ENCODE measurements around the gene CHN1.

Gene CHN1

DNA sequence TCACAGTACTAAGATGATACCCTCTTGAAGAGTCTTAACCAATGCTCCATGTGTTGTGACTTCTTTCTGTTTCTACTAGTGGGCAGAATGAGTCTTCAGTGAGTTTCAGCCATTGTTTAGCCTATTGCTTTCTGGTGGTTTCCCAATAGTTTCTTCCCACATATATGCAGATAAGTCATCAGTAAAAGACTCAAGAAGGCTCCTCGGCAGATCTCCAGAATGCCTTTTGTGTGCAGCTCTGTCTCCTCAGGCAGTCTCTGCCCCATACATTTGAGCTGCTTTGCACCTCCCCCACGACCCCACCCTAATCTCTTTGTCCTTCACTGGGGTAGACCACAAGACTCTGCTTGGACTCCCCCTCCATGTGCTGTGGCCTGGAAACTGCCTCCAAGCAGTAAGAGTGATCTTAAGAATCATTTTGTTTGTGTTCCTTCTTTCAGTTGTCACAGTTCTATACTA, 169.4 kb downstream of the CHN1 start:
- Histone ChIP-seq H3K9me3 (ENCODE audit: insufficient read depth, low read depth, low read length) (no peaks in the 10 kb centered on the region), H4K12ac (ENCODE audit: low read depth, low read length) (no peak overlapping the region), H3K79me1 (ENCODE audit: low read length) (peaks cover 2% of the 10 kb centered on the region), H4K8ac (ENCODE audit: low read depth, low read length) (no peak overlapping the region), H3K4me3 (ENCODE audit: low read depth, low read length) (no peak overlapping the region), H3K27ac (ENCODE audit: low read depth, low read length) (peak overlapping the region; percentile 59), H3K9ac (ENCODE audit: low read length) (no peak overlapping the region), H2AK5ac (ENCODE audit: low read length) (no peak overlapping the region), H2BK12ac (ENCODE audit: low read length) (no peak overlapping the region), H4K91ac (ENCODE audit: low read depth, low read length) (no peak overlapping the region), H2BK5ac (ENCODE audit: low read depth, low read length, poor library complexity) (no peak overlapping the region), H3K4me2 (ENCODE audit: low read length) (no peak overlapping the region), H3K4ac (ENCODE audit: low read depth, low read length) (no peak overlapping the region), H2BK120ac (ENCODE audit: insufficient read depth, low read length, poor library complexity) (no peak overlapping the region), H3K36me3 (ENCODE audit: control insufficient read depth in 1 of 2, insufficient read depth in 2 of 2, low read length in 2 of 2) (no peaks in the 10 kb centered on the region), H3K27me3 (ENCODE audit: insufficient read depth, low read length) (no peaks in the 10 kb centered on the region), H2AFZ (ENCODE audit: insufficient read depth, low read length, poor library complexity) (no peak overlapping the region), H3K79me2 (ENCODE audit: control insufficient read depth, insufficient read depth, low read length, poor library complexity) (no peaks in the 10 kb centered on the region), H3K23ac (ENCODE audit: low read length) (no peak overlapping the region), H3K18ac (ENCODE audit: low read length) (no peak overlapping the region), H3K14ac (ENCODE audit: low read length) (no peak overlapping the region), H3K4me1 (ENCODE audit: control insufficient read depth in 1 of 2, insufficient read depth in 2 of 2, low read length in 2 of 2) (peaks cover 0 to 9% of the 10 kb centered on the region in 2 experiments)
- WGBS (ENCODE audit: extremely low coverage, insufficient coverage, insufficient read length): no CpG with 5 or more reads among the region's 2 CpGs
- peak; percentile 17 to 38 for DNase-seq

DNA sequence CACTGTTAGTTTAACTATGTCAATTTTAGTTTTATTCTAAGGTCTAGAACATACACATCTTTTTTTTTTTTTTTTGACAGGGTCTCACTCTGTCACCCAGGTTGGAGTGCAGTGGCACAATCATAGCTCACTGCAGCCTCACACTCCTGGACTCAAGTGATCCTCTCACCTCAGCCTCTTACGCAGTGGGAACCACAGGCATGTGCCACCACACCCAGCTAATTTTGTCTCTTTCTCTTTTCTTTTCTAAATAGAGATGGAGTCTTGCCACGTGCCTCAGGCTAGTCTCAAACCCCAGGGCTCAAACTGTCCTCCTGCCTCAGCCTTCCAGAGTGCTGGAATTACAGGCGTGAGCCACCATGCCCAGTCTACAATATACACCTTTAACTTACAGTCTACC, 171.4 kb downstream of the CHN1 start:
- H2BK5ac ChIP-seq (ENCODE audit: low read depth, low read length, poor library complexity): no peak overlapping the region
- H4K12ac ChIP-seq (ENCODE audit: low read depth, low read length): no peak overlapping the region
- no CpG with 5 or more reads among the region's 3 CpGs for WGBS (ENCODE audit: extremely low coverage, insufficient coverage, insufficient read length)
- H3K79me1 ChIP-seq (ENCODE audit: low read length): peaks cover 4% of the 10 kb centered on the region
- H3K4me2 ChIP-seq (ENCODE audit: low read length): no peak overlapping the region
- H3K4me3 ChIP-seq (ENCODE audit: low read depth, low read length): no peak overlapping the region
- H3K79me2 ChIP-seq (ENCODE audit: control insufficient read depth, insufficient read depth, low read length, poor library complexity): no peaks in the 10 kb centered on the region
- H3K4me1 ChIP-seq (ENCODE audit: control insufficient read depth in 1 of 2, insufficient read depth in 2 of 2, low read length in 2 of 2): peaks cover 4 to 14% of the 10 kb centered on the region in 2 experiments
- H2AK5ac ChIP-seq (ENCODE audit: low read length): no peak overlapping the region
- H4K91ac ChIP-seq (ENCODE audit: low read depth, low read length): no peak overlapping the region
- no peak for DNase-seq
- H3K4ac ChIP-seq (ENCODE audit: low read depth, low read length): no peak overlapping the region
- no peaks in the 10 kb centered on the region for H3K36me3 ChIP-seq (ENCODE audit: control insufficient read depth in 1 of 2, insufficient read depth in 2 of 2, low read length in 2 of 2)
- H3K27ac ChIP-seq (ENCODE audit: low read depth, low read length): no peak overlapping the region
- H3K9me3 ChIP-seq (ENCODE audit: insufficient read depth, low read depth, low read length): no peaks in the 10 kb centered on the region
- H3K27me3 ChIP-seq (ENCODE audit: insufficient read depth, low read length): no peaks in the 10 kb centered on the region
- no peak overlapping the region for H3K9ac ChIP-seq (ENCODE audit: low read length)
- no peak overlapping the region for H3K14ac ChIP-seq (ENCODE audit: low read length)
- no peak overlapping the region for H3K23ac ChIP-seq (ENCODE audit: low read length)
- H2BK120ac ChIP-seq (ENCODE audit: insufficient read depth, low read length, poor library complexity): no peak overlapping the region
- H2AFZ ChIP-seq (ENCODE audit: insufficient read depth, low read length, poor library complexity): no peak overlapping the region
- no peak overlapping the region for H4K8ac ChIP-seq (ENCODE audit: low read depth, low read length)
- H2BK12ac ChIP-seq (ENCODE audit: low read length): peak overlapping the region; percentile 17
- H3K18ac ChIP-seq (ENCODE audit: low read length): no peak overlapping the region

DNA sequence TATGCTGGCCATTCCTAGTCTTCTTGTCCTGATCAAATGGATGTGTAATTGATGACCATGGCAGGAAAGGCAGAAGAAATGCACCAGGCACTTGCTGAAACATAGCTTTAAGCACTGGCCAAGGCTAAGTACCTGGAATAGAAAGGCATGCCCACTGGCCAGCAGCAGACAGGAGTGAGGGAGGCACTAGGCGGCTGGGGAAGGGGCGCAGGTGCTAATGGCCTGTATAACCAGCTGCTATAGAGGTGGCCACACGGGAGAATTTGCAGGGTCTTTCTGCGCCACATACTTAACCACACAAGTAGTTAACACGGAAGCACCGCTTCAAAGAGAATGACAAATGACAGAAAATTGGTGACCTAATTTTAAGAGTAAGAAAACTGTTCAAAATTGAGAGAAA, 174.6 kb downstream of the CHN1 start:
- Histone ChIP-seq H3K4me3 (ENCODE audit: low read depth, low read length) (no peak overlapping the region), H2BK12ac (ENCODE audit: low read length) (no peak overlapping the region), H2AK5ac (ENCODE audit: low read length) (no peak overlapping the region), H3K14ac (ENCODE audit: low read length) (no peak overlapping the region), H3K23ac (ENCODE audit: low read length) (no peak overlapping the region), H4K8ac (ENCODE audit: low read depth, low read length) (no peak overlapping the region), H4K91ac (ENCODE audit: low read depth, low read length) (peak overlapping the region; percentile 25), H2BK120ac (ENCODE audit: insufficient read depth, low read length, poor library complexity) (no peak overlapping the region), H3K36me3 (ENCODE audit: control insufficient read depth in 1 of 2, insufficient read depth in 2 of 2, low read length in 2 of 2) (no peaks in the 10 kb centered on the region), H3K4me2 (ENCODE audit: low read length) (no peak overlapping the region), H3K4me1 (ENCODE audit: control insufficient read depth in 1 of 2, insufficient read depth in 2 of 2, low read length in 2 of 2) (peaks cover 7 to 10% of the 10 kb centered on the region in 2 experiments), H2AFZ (ENCODE audit: insufficient read depth, low read length, poor library complexity) (no peak overlapping the region), H3K18ac (ENCODE audit: low read length) (peak overlapping the region; percentile 46), H3K27me3 (ENCODE audit: insufficient read depth, low read length) (no peaks in the 10 kb centered on the region), H4K12ac (ENCODE audit: low read depth, low read length) (no peak overlapping the region), H3K27ac (ENCODE audit: low read depth, low read length) (no peak overlapping the region), H3K4ac (ENCODE audit: low read depth, low read length) (no peak overlapping the region), H3K9me3 (ENCODE audit: insufficient read depth, low read depth, low read length) (no peaks in the 10 kb centered on the region), H2BK5ac (ENCODE audit: low read depth, low read length, poor library complexity) (no peak overlapping the region), H3K9ac (ENCODE audit: low read length) (no peak overlapping the region), H3K79me2 (ENCODE audit: control insufficient read depth, insufficient read depth, low read length, poor library complexity) (no peaks in the 10 kb centered on the region), H3K79me1 (ENCODE audit: low read length) (peaks cover 11% of the 10 kb centered on the region)
- no CpG with 5 or more reads among the region's 6 CpGs for WGBS (ENCODE audit: extremely low coverage, insufficient coverage, insufficient read length)
- DNase-seq: no peak

DNA sequence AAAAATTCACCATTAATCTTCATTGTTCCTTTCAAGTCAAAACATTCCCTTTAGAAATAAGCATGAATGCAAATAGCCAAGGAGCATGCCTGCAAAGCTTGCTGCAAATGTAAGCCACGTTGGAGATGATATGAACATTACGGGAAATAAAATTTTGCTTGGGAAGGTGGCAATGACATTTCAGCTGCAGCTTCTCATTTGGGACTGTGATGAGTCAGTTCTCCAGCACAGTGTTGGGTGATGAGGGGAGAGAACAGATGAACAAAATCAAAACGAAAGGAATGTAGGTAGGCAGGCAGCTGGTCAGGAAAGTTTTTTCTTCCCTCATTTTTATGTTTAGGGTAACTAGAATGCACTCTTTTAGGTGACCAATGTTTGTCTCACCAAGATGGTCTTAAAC, 175.6 kb downstream of the CHN1 start:
- Histone ChIP-seq H3K79me1 (ENCODE audit: low read length) (peaks cover 11% of the 10 kb centered on the region), H4K8ac (ENCODE audit: low read depth, low read length) (no peak overlapping the region), H3K23ac (ENCODE audit: low read length) (no peak overlapping the region), H3K4ac (ENCODE audit: low read depth, low read length) (no peak overlapping the region), H3K4me1 (ENCODE audit: control insufficient read depth in 1 of 2, insufficient read depth in 2 of 2, low read length in 2 of 2) (peaks cover 7 to 10% of the 10 kb centered on the region in 2 experiments), H2BK12ac (ENCODE audit: low read length) (no peak overlapping the region), H3K36me3 (ENCODE audit: control insufficient read depth in 1 of 2, insufficient read depth in 2 of 2, low read length in 2 of 2) (no peaks in the 10 kb centered on the region), H2BK5ac (ENCODE audit: low read depth, low read length, poor library complexity) (no peak overlapping the region), H3K27ac (ENCODE audit: low read depth, low read length) (no peak overlapping the region), H2AFZ (ENCODE audit: insufficient read depth, low read length, poor library complexity) (no peak overlapping the region), H3K79me2 (ENCODE audit: control insufficient read depth, insufficient read depth, low read length, poor library complexity) (no peaks in the 10 kb centered on the region), H2AK5ac (ENCODE audit: low read length) (no peak overlapping the region), H2BK120ac (ENCODE audit: insufficient read depth, low read length, poor library complexity) (no peak overlapping the region), H4K91ac (ENCODE audit: low read depth, low read length) (no peak overlapping the region), H3K18ac (ENCODE audit: low read length) (no peak overlapping the region), H4K12ac (ENCODE audit: low read depth, low read length) (no peak overlapping the region), H3K14ac (ENCODE audit: low read length) (no peak overlapping the region), H3K4me2 (ENCODE audit: low read length) (no peak overlapping the region), H3K4me3 (ENCODE audit: low read depth, low read length) (no peak overlapping the region), H3K9me3 (ENCODE audit: insufficient read depth, low read depth, low read length) (no peaks in the 10 kb centered on the region), H3K9ac (ENCODE audit: low read length) (no peak overlapping the region), H3K27me3 (ENCODE audit: insufficient read depth, low read length) (no peaks in the 10 kb centered on the region)
- no CpG with 5 or more reads among the region's 3 CpGs for WGBS (ENCODE audit: extremely low coverage, insufficient coverage, insufficient read length)
- DNase-seq: no peak
